GM19452 (cell line): ENCODE measurements around the gene PREPL.

Experiments
- ATAC-seq: cut with Tn5 transposase; IDR thresholded peaks from one replicate; pipeline ENCODE4 v1.9.1; 2021; ENCODE audit not compliant: unreplicated experiment

PREPL gene

GRCh38 chr2:44297431-44297830, 63.9 kb downstream of the PREPL start:
- ATAC-seq, result no peak

- ATAC-seq, result no peak
Observed at GRCh38 chr2:44296653-44297052, 64.6 kb downstream of the PREPL start.

DNA sequence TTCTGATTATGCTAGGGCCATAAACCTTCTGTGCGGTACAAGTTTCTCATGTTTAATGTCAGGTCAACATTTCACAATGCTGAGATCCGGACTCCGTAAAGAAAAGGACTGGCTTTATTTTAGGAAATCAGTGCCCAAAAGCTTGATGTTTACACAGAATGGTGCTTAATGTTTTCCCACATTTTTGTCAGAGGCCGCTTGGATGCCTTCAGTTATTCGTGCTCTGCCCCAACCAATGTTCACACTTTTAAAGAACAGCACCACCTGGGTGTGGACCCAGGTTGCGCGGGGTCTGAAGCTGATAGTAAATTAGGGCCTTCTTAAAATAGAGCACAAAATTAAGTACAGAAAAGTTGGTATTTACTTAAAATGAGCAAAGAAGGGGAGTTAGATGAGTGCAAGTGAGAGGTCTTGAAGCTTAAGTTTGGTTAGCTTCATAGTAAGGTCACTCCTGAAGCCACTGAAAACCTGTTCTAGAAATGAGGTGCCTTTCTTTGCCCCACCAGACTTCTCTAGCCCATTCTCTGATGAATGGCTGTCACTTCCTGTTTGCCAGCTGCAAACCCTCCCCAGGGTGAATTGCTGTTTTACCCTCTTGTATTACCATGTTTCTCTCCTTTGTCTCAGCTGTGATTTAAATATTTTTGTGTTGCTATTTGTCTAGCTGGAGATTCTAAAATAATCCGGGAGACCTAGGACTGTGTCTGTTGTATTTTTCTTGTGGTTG, 65.5 kb downstream of the PREPL start:
- ATAC-seq, result no peak

GRCh38 chr2:44295113-44295512, 66.2 kb downstream of the PREPL start:
- ATAC-seq, result no peak

- ATAC-seq, result no peak
Observed at GRCh38 chr2:44291281-44292248, 69.7 kb downstream of the PREPL start.

DNA sequence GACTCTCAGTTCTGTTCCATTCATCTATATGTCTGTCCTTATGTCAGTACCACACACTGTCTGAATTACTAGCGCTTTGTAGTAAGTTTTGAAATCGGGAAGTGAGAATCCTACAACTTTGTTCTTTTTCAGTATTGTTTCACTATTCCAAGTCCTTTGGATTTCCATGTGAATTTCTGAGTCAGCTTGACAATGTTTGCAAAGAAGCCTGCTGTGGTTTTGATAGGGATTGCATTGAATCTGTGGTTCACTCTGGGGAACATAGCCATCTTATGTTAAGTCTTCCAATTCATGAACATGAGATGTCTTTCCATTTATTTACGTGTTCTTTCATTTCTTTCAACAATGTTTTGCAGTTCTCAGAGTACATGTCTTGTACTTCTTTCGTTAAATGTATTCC, 71.0 kb downstream of the PREPL start:
- no peak for ATAC-seq

DNA sequence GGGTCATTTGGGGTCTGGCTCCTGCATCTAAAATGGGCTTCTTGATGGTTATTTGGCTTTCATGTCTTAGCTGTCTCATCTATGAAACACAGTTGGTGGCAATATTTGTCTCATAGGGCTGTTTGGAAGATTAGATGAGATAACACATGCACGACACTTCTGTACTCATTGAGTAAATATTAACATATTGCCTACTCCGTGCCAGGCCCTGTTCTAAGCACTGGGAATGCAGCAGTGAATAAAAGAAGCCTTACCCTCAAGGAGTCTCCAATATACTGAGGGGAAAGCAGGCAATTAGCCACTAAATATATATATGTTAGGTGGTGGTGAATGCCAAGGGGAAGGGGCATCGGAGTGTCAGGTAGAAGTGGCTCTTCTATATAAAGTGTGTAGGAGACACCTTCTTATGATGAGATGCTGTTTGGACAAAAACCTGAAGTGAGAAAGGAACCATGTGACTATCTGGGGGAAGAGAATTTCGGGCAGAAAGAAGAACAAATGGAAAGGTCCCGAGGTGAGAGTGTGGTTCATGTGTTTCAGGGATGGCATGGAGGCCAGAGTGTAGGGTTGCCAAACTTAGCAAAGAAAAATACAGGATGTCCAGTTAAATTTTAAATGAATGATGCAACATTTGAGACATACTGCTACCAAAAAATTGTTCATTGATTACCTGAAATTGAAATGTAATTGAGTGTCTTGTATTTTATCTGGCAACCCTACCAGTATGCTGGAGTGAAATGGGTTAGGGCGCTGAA, 74.2 kb downstream of the PREPL start:
- no peak for ATAC-seq

DNA sequence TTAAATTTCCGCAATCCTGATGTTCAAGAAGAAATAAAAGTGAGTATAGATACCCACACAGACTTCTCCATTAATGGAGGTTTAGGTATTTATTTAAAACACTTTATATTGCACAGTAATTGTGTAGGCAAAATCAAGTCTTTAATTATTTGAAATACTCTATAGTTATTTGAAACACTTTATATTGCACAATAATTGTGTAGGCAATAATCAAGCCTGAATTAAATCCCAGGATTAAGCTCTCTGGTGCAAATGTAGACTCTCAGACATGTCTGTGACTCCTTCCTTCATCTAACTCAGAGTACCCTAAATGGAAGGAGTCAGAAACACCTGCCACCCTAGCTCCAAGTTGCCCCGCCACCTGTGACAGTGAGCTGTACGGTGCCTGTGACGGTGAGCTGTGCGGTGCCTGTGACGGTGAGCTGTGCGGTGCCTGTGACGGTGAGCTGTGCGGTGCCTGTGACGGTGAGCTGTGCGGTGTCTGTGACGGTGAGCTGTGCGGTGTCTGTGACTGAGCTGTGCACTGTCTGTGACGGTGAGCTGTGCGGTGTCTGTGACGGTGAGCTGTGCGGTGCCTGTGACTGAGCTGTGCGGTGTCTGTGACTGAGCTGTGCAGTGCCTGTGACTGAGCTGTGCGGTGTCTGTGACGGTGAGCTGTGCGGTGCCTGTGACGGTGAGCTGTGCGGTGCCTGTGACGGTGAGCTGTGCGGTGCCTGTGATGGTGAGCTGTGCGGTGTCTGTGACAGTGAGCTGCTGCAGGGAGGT, 75.0 kb downstream of the PREPL start:
- no peak for ATAC-seq

- ATAC-seq, result no peak
Observed at GRCh38 chr2:44285174-44285573, 76.1 kb downstream of the PREPL start.

DNA sequence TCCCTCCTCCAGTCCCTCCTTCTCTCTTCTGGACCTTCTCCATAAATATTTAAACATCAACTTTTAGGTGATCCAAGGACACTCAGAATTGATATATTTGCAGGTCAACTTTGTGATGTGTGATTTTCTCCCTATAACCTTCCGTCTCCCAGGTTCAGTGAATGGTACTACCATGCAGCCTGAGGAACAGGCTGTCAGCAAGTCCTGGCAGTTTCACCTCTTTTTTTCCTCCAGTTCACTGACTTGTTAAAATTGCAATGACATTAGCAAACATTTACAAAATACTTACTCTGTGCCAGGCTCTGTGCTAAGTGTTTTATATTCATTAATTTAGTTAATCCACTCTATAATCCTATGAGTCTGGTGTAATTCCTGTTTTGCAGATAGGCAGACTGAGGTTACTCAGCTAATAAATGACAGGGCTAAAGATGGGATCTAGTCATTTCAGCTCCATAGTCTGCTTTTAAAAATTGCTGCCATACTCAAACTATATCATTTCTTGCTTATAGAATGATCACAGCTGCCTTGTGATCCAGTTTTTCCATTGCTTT, 78.1 kb downstream of the PREPL start:
- ATAC-seq, result no peak

- ATAC-seq, result no peak
Observed at GRCh38 chr2:44280869-44281268, 80.4 kb downstream of the PREPL start.

GRCh38 chr2:44277541-44277940, 83.8 kb downstream of the PREPL start:
- ATAC-seq, result no peak

DNA sequence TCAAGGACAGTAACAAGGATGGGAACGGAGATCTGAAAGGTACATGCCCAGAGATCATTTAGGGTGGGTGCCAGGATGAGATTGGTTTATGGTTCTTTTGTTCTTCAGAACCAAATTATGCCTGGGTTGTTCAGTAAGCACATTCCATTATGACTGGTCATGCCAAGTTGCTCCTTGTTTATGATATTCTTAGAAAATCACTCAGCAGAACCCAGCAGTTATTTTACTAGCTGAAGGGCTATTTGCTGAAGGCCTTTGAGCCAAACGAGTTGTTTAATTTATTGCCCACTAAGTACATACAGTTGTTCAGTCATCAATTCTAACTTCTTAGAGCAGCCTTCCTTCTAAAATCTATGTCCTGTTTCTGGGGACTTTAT, 85.4 kb downstream of the PREPL start:
- ATAC-seq, result no peak

GRCh38 chr2:44273596-44273995, 87.7 kb downstream of the PREPL start:
- ATAC-seq, result no peak

- no peak for ATAC-seq
Observed at GRCh38 chr2:44273076-44273475, 88.2 kb downstream of the PREPL start.

DNA sequence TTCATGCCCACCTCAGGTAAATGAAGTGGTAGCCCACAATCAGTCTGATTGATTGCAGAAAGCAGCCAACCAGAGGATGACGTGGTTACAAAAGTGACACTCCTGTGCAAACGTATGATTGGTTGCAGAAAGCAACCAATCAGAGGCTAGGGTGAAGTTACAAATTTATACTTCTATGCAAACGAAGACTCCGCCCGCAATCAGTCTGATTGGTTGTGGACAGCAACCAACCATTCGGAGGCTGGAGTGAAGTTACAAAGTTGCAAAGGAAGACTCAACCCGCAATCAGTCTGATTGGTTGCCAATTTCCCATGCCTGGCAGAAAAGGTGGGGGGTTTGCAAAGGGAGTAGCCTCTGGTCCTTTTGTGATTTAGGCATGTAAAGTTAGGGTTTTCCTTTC, 90.0 kb downstream of the PREPL start:
- no peak for ATAC-seq

- no peak for ATAC-seq
Observed at GRCh38 chr2:44269831-44270230, 91.5 kb downstream of the PREPL start.

DNA sequence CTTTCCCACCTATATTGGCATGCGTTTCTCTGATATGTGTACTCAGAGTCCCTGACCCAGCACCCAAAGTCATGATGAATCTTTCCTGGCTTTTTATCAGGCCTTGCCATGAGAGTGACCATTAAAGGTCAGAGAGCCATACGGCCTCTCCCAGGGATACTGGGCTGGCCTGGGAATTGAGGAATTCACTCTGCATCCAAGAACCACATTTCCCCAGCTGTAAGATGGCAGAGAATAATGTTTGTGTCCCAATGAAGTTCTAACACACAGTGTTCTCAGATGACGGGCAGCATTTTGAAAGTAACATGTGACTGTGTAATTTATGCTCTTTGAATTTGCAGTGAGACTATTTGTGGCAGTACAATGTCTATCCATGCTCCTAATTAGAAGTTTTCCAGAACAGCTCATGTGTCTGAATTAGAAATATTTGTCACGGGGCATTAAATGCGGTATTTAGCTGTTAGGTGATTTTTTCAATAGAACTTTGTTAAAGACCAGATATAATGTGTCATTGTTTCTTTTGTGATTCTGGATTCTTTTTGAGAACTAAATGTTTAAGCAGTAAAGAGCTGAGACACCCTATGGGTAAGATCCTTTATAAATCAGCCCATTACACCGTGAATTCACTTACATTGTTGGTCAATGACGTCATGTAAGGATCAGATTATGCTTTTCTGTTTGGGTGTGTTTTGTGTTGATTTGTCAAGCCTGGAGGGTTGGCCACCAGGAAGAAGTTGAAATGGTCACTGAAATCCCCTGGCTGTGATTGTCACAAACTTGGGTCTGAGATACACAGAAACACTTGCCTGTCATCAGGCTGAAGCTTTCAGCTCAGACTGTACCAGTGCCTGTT, 93.3 kb downstream of the PREPL start:
- ATAC-seq, result no peak
